Neural cell (in vitro differentiated cells): ENCODE measurements around the gene ECEL1. TPM values are rescaled to one million over a fixed set of nuclear protein-coding genes. Genes with fewer than 3 reads are reported as not detected.

ENCODE experiments used
- H2AFZ ChIP-seq: fragments of 200-600, 300-800 bp; sonication (generic), shearing (Covaris generic); 2 replicates; pipeline ENCODE4 v1.6.0; 2014; ENCODE audit warnings: low read depth, mild to moderate bottlenecking, antibody characterized with exemption, low read length, moderate library complexity
- H3F3A ChIP-seq: fragments of 200-600 bp; shearing (Covaris generic); 2 replicates; pipeline ENCODE4 v1.6.1; 2016; ENCODE audit warnings: mild to moderate bottlenecking, moderate library complexity, mixed read lengths, antibody characterized with exemption, low read length; ENCODE audit not compliant: insufficient read depth, poor library complexity, severe bottlenecking
- H3K27ac ChIP-seq: fragments of 200-600, 300-800 bp; sonication (generic), shearing (Covaris generic); 2 replicates; pipeline ENCODE4 v1.5.1; 2014; ENCODE audit warnings: mild to moderate bottlenecking, low read length, moderate library complexity
- H3K27me3 ChIP-seq: fragments of 300-800, 200-600 bp; sonication (generic), shearing (Covaris generic); 2 replicates; pipeline ENCODE4 v1.6.0; 2014; ENCODE audit warnings: mild to moderate bottlenecking, low read depth, low read length, moderate library complexity; ENCODE audit not compliant: insufficient read depth
- H3K36me3 ChIP-seq: fragments of 300-800, 200-600 bp; sonication (generic), shearing (Covaris generic); 2 replicates; pipeline ENCODE4 v1.5.1; 2014; ENCODE audit warnings: mild to moderate bottlenecking, antibody characterized with exemption, low read length, moderate library complexity; ENCODE audit not compliant: insufficient read depth
- H3K4me2 ChIP-seq: fragments of 300-800, 200-600 bp; sonication (generic), shearing (Covaris generic); 2 replicates; pipeline ENCODE4 v1.6.0; 2014; ENCODE audit warnings: mild to moderate bottlenecking, low read length
- H3K4me3 ChIP-seq: fragments of 300-800, 200-600 bp; sonication (generic), shearing (Covaris generic); 2 replicates; pipeline ENCODE4 v1.5.1; 2014; ENCODE audit warnings: mild to moderate bottlenecking, low read length, moderate library complexity
- H3K79me2 ChIP-seq: fragments of 200-600 bp; shearing (Covaris generic); replicated peaks from 2 replicates; pipeline ENCODE4 v1.6.0; 2014; ENCODE audit warnings: mild to moderate bottlenecking, low read length, moderate library complexity; ENCODE audit not compliant: insufficient read depth
- H3K9ac ChIP-seq: fragments of 300-800, 200-600 bp; sonication (generic), shearing (Covaris generic); 2 replicates; pipeline ENCODE4 v1.6.1; 2016; ENCODE audit warnings: mild to moderate bottlenecking, low read length, mixed read lengths
- H3K9me2 ChIP-seq: fragments of 200-600 bp; shearing (Covaris generic); 2 replicates; pipeline ENCODE4 v1.6.1; 2016; ENCODE audit warnings: mild to moderate bottlenecking, low read length, mixed read lengths; ENCODE audit not compliant: insufficient read depth
- H3K9me3 ChIP-seq: fragments of 200-600, 300-800 bp; sonication (generic), shearing (Covaris generic); 2 replicates; pipeline ENCODE4 v1.6.1; 2016; ENCODE audit warnings: mild to moderate bottlenecking, mixed run types, low read length, moderate library complexity, mixed read lengths
- H4K20me1 ChIP-seq: fragments of 200-600 bp; shearing (Covaris generic); 2 replicates; pipeline ENCODE4 v1.6.1; 2016; ENCODE audit warnings: mild to moderate bottlenecking, mixed run types; ENCODE audit not compliant: insufficient read depth
- CTCF ChIP-seq: fragments of 450-650 bp; IDR thresholded peaks from 2 replicates; pipeline ENCODE4 v1.5.1; 2014; ENCODE audit warnings: antibody characterized with exemption, mild to moderate bottlenecking, moderate library complexity; ENCODE audit not compliant: poor library complexity, severe bottlenecking
- EP300 ChIP-seq: fragments of 450-650 bp; conservative IDR thresholded peaks from 2 replicates; pipeline ENCODE4 v1.6.1; 2014; ENCODE audit warnings: antibody characterized with exemption, mild to moderate bottlenecking, moderate library complexity; ENCODE audit not compliant: poor library complexity, severe bottlenecking
- EZH2 ChIP-seq: fragments of 200-600, 300-800 bp; shearing (Covaris generic), sonication (generic); IDR thresholded peaks from 2 replicates; pipeline ENCODE4 v1.6.1; 2014; ENCODE audit warnings: antibody characterized with exemption, low read length, borderline replicate concordance, mild to moderate bottlenecking; ENCODE audit not compliant: insufficient read depth, poor library complexity, severe bottlenecking
- MXI1 ChIP-seq: fragments of 450-650 bp; conservative IDR thresholded peaks from 2 replicates; pipeline ENCODE4 v1.6.1; 2014; ENCODE audit warnings: antibody characterized with exemption, mild to moderate bottlenecking; ENCODE audit not compliant: poor library complexity, severe bottlenecking
- POLR2AphosphoS5 ChIP-seq: IDR thresholded peaks from 2 replicates; pipeline ENCODE4 v1.6.1; 2012
- RAD21 ChIP-seq: fragments of 450-650 bp; conservative IDR thresholded peaks from 2 replicates; pipeline ENCODE4 v1.6.1; 2014; ENCODE audit warnings: antibody characterized with exemption, mild to moderate bottlenecking, moderate library complexity
- REST ChIP-seq: IDR thresholded peaks from 2 replicates; pipeline ENCODE4 v1.6.1; 2012; ENCODE audit warnings: borderline replicate concordance
- SMC3 ChIP-seq: fragments of 450-650 bp; conservative IDR thresholded peaks from 2 replicates; pipeline ENCODE4 v1.6.1; 2014; ENCODE audit warnings: antibody characterized with exemption, mild to moderate bottlenecking, moderate library complexity; ENCODE audit not compliant: poor library complexity
- TAF1 ChIP-seq: IDR thresholded peaks from 2 replicates; pipeline ENCODE4 v1.6.1; 2012; ENCODE audit warnings: low read depth
- polyA plus RNA-seq: library from polyadenylated mRNA; depleted of rRNA; stranded (reverse); fragments of >200 nt; gene quantifications from 2 replicates; pipeline ENCODE4 v1.2.3, GENCODE V29; 2014

Gene ECEL1
- polyA plus RNA-seq, 1 donor from 2014 or later = 60.9 TPM

- H3F3A ChIP-seq = no peaks in the 10 kb centered on the region
- no peaks in the 10 kb centered on the region for H3K36me3 ChIP-seq
- H3K9me2 ChIP-seq = no peaks in the 10 kb centered on the region
- no peaks in the 10 kb centered on the region for H3K27me3 ChIP-seq
- H2AFZ ChIP-seq = peak overlapping the region; percentile 12
- H3K27ac ChIP-seq = peak overlapping the region; percentile 73
- H3K4me2 ChIP-seq = no peak overlapping the region
- H3K9ac ChIP-seq = peak overlapping the region; percentile 47
- no peaks in the 10 kb centered on the region for H3K79me2 ChIP-seq
- no peaks in the 10 kb centered on the region for H3K9me3 ChIP-seq
- no peak for TF ChIP-seq SMC3
- TF ChIP-seq CTCF = no peak
- no peak for TF ChIP-seq MXI1
- TF ChIP-seq EP300 = no peak
- TF ChIP-seq REST = no peak
- peak; percentile 57 for TF ChIP-seq POLR2AphosphoS5
- peak; percentile 34 for TF ChIP-seq TAF1
- no peaks in the 10 kb centered on the region for H4K20me1 ChIP-seq
- H3K4me3 ChIP-seq = no peak overlapping the region
Observed at GRCh38 chr2:232448304-232448690, 39.3 kb downstream of the ECEL1 start.

- no peaks in the 10 kb centered on the region for H3K9me2 ChIP-seq
- H3F3A ChIP-seq = no peaks in the 10 kb centered on the region
- no peaks in the 10 kb centered on the region for H4K20me1 ChIP-seq
- no peaks in the 10 kb centered on the region for H3K9me3 ChIP-seq
- H3K79me2 ChIP-seq = no peaks in the 10 kb centered on the region
- H3K4me2 ChIP-seq = no peak overlapping the region
- no peaks in the 10 kb centered on the region for H3K27me3 ChIP-seq
- H3K36me3 ChIP-seq = no peaks in the 10 kb centered on the region
- H3K9ac ChIP-seq = peak overlapping the region; percentile 47
- H3K4me3 ChIP-seq = no peak overlapping the region
- peak overlapping the region; percentile 73 for H3K27ac ChIP-seq
- peak overlapping the region; percentile 12 for H2AFZ ChIP-seq
- TF ChIP-seq RAD21 = no peak
- no peak for TF ChIP-seq TAF1
- TF ChIP-seq POLR2AphosphoS5 = no peak
- no peak for TF ChIP-seq CTCF
- no peak for TF ChIP-seq EZH2
- no peak for TF ChIP-seq MXI1
- TF ChIP-seq SMC3 = no peak
Observed at GRCh38 chr2:232447638-232448303, 39.9 kb downstream of the ECEL1 start.
